K562 (cell line): Measurements from ENCODE around the gene ZDHHC14. TPM values are rescaled to one million over a fixed set of nuclear protein-coding genes. Genes with fewer than 3 reads are reported as not detected.

Experiments used
- ATAC-seq: fragments of 200-7000 bp; cut with Tn5 transposase; 3 replicates; pipeline ENCODE4 v1.9.1; 2020; ENCODE audit warnings: moderate library complexity
- BruUV-seq: library from RNA; stranded (reverse); fragments of 400-500 nt; replicated peaks from 2 replicates; lab custom pipeline; 2021; lab: Mats Ljungman, UMichigan
- CTCF ChIA-PET: fragments of 300-600 bp; formaldehyde crosslinking; extraction: SDS; loops from one replicate; lab custom pipeline; 2021; ENCODE audit warnings: low intra/inter-chr PET ratio; lab: Yijun Ruan, JAX
- POLR2A ChIA-PET: fragments of 300-600, 350-650 bp; sonication (Branson Sonifier 250); formaldehyde crosslinking; extraction: SDS; loops from one replicate; lab custom pipeline; 2021; ENCODE audit warnings: antibody characterized with exemption, inconsistent platforms; lab: Yijun Ruan, JAX
- DNase-seq, 4 experiments: peaks; one replicate each; pipeline versions ENCODE4 v3.0.0 to v3.0.0-alpha.2; 2011 to 2018; ENCODE audit warnings: low spot score in 3 of 4, mixed read lengths in 3 of 4; ENCODE audit errors: extremely low read depth in 1 of 4
- FAIRE-seq: peaks from 2 replicates; lab custom pipeline; 2011; peaks lifted over from hg19 to GRCh38; lab: Jason Lieb, UNC
- H2AFZ ChIP-seq: 2 replicates; pipeline ENCODE4 v1.6.0; 2011; ENCODE audit warnings: low read depth, low read length, control low read depth, inconsistent platforms
- H3K27ac ChIP-seq: fragments of 200-600 bp; 3 replicates; pipeline ENCODE4 v1.8.0; 2011; ENCODE audit warnings: low read depth, mild to moderate bottlenecking, control low read depth, inconsistent platforms, low read length, moderate library complexity, mixed read lengths; ENCODE audit errors: extremely low read depth
- H3K27me3 ChIP-seq, 2 experiments: fragments of 300-600 bp in 1 of 2; 2 replicates in 1 of 2; 3 replicates in 1 of 2; pipeline versions ENCODE4 v1.6.0 to v1.8.0; 2011; ENCODE audit warnings: inconsistent platforms in 2 of 2, low read length in 2 of 2, mild to moderate bottlenecking in 1 of 2, mixed read lengths in 1 of 2, moderate library complexity in 1 of 2; ENCODE audit not compliant: control insufficient read depth in 2 of 2, insufficient read depth in 2 of 2
- H3K36me3 ChIP-seq: fragments of 300-600 bp; 3 replicates; pipeline ENCODE4 v1.8.0; 2011; ENCODE audit warnings: mild to moderate bottlenecking, low read length, inconsistent platforms; ENCODE audit not compliant: control insufficient read depth, insufficient read depth
- H3K4me1 ChIP-seq, 2 experiments: fragments of 200-600 bp in 1 of 2; replicated peaks in 1 of 2; 2 replicates in 1 of 2; 3 replicates in 1 of 2; pipeline versions ENCODE4 v1.5.1 to v1.8.0; 2011; ENCODE audit warnings: inconsistent platforms in 2 of 2, low read length in 2 of 2, mild to moderate bottlenecking in 1 of 2, mixed read lengths in 1 of 2, moderate library complexity in 1 of 2; ENCODE audit not compliant: control insufficient read depth in 2 of 2, insufficient read depth in 2 of 2
- H3K4me2 ChIP-seq: 2 replicates; pipeline ENCODE4 v1.6.1; 2011; ENCODE audit warnings: low read length, control low read depth, inconsistent platforms, mixed read lengths; ENCODE audit not compliant: insufficient read depth
- H3K4me3 ChIP-seq: fragments of 200-600 bp; sonication (generic), shearing (Covaris generic); 2 replicates; pipeline ENCODE4 v1.5.1; 2016; ENCODE audit warnings: control low read depth, inconsistent platforms
- H3K79me2 ChIP-seq: fragments of 200-600 bp; 3 replicates; pipeline ENCODE4 v1.8.0; 2011; ENCODE audit warnings: low read length, inconsistent platforms; ENCODE audit not compliant: control insufficient read depth, insufficient read depth
- H3K9ac ChIP-seq, 2 experiments: 2 replicates each; pipeline versions ENCODE4 v1.6.0 to v1.6.1; 2011; ENCODE audit warnings: low read depth in 2 of 2, low read length in 2 of 2, control low read depth in 1 of 2, inconsistent platforms in 1 of 2, mild to moderate bottlenecking in 1 of 2, mixed read lengths in 1 of 2; ENCODE audit not compliant: insufficient read depth in 1 of 2
- H3K9me1 ChIP-seq: one replicate; pipeline ENCODE4 v1.6.0; 2011; ENCODE audit warnings: inconsistent platforms, mild to moderate bottlenecking, low read length, moderate library complexity; ENCODE audit not compliant: control insufficient read depth, insufficient read depth
- H3K9me3 ChIP-seq: replicated peaks from 2 replicates; pipeline ENCODE4 v1.5.1; 2011; ENCODE audit warnings: low read depth, low read length, inconsistent platforms; ENCODE audit not compliant: control insufficient read depth, insufficient read depth
- H4K20me1 ChIP-seq: replicated peaks from 2 replicates; pipeline ENCODE4 v1.6.1; 2011; ENCODE audit warnings: low read length, inconsistent platforms, mixed read lengths; ENCODE audit not compliant: control insufficient read depth, insufficient read depth
- FOXA3 ChIP-seq, 2 experiments: fragments of 450-650 bp in 1 of 2; sonication (generic) in 1 of 2; formaldehyde crosslinking; IDR thresholded peaks in 1 of 2; conservative IDR thresholded peaks in 1 of 2; 2 replicates each; pipeline versions ENCODE4 v1.4.0 to v1.8.0; 2020 to 2022; ENCODE audit warnings: mild to moderate bottlenecking in 2 of 2, missing genetic modification reagents in 1 of 2
- FOXP4 ChIP-seq: sonication (generic); formaldehyde crosslinking; IDR thresholded peaks from 2 replicates; pipeline ENCODE4 v1.8.0; 2022; ENCODE audit warnings: mild to moderate bottlenecking, missing genetic modification reagents, borderline replicate concordance
- GTF2B ChIP-seq: IDR thresholded peaks from 2 replicates; pipeline ENCODE4 v1.6.1; 2011; ENCODE audit not compliant: insufficient read length; ENCODE audit errors: extremely low read depth
- GTF2F1 ChIP-seq: IDR thresholded peaks from 2 replicates; pipeline ENCODE4 v1.6.1; 2011; ENCODE audit warnings: low read depth, low read length, improper control_type of control experiment
- MEF2D ChIP-seq: conservative IDR thresholded peaks from 2 replicates; pipeline ENCODE4 v1.6.1; 2016; ENCODE audit warnings: low read depth, missing genetic modification characterization, missing compliant biosample characterization
- PHB ChIP-seq: fragments of 250-450 bp; sonication (Bioruptor Pico); IDR thresholded peaks from 2 replicates; pipeline ENCODE4 v1.5.0; 2021
- PRMT5 ChIP-seq: sonication (generic); formaldehyde crosslinking; IDR thresholded peaks from 2 replicates; pipeline ENCODE4 v1.5.0; 2020; ENCODE audit warnings: missing genetic modification reagents
- SAFB ChIP-seq: fragments of 200-400 bp; formaldehyde crosslinking; IDR thresholded peaks from 2 replicates; pipeline ENCODE4 v1.6.1; 2017; ENCODE audit warnings: low read depth, low read length, borderline replicate concordance
- SAP30 ChIP-seq: fragments of 200-600 bp; sonication (generic); IDR thresholded peaks from 2 replicates; pipeline ENCODE4 v1.6.1; 2012; ENCODE audit warnings: borderline replicate concordance, low read depth, mild to moderate bottlenecking, moderate library complexity, low read length, control low read depth, inconsistent platforms; ENCODE audit not compliant: insufficient read depth, poor library complexity, severe bottlenecking
- SMAD3 ChIP-seq: fragments of 450-650 bp; formaldehyde crosslinking; conservative IDR thresholded peaks from 2 replicates; pipeline ENCODE4 v1.4.0; 2020; ENCODE audit warnings: mild to moderate bottlenecking
- SP2 ChIP-seq: IDR thresholded peaks from 2 replicates; pipeline ENCODE4 v1.6.1; 2011; ENCODE audit warnings: mild to moderate bottlenecking, low read depth, low read length, moderate library complexity; ENCODE audit not compliant: poor library complexity, severe bottlenecking; ENCODE audit errors: extremely low read depth
- TGIF2 ChIP-seq: sonication (generic); formaldehyde crosslinking; IDR thresholded peaks from 2 replicates; pipeline ENCODE4 v1.8.1; 2022; ENCODE audit warnings: mild to moderate bottlenecking, missing genetic modification reagents, moderate library complexity
- THAP7 ChIP-seq: fragments of 250-450 bp; sonication (Bioruptor Pico); IDR thresholded peaks from 2 replicates; pipeline ENCODE4 v1.5.0; 2021
- THRA ChIP-seq: fragments of 450-650 bp; IDR thresholded peaks from 2 replicates; pipeline ENCODE4 v1.6.1; 2017; ENCODE audit warnings: mild to moderate bottlenecking, moderate library complexity
- TRIM24 ChIP-seq, 2 experiments: fragments of 450-650 bp; IDR thresholded peaks; 2 replicates each; pipeline ENCODE4 v1.6.1; 2016
- ZBED1 ChIP-seq: IDR thresholded peaks from 2 replicates; pipeline ENCODE4 v1.6.1; 2014
- ZNF239 ChIP-seq: fragments of 250-450 bp; sonication (Bioruptor Pico); IDR thresholded peaks from 2 replicates; pipeline ENCODE4 v1.4.0; 2020; ENCODE audit warnings: mild to moderate bottlenecking
- WGBS: fragments of 100-300 bp; shearing (Covaris generic); methylation state at CpG from one replicate; pipeline ENCODE4 v1.1.6; 2016; ENCODE audit warnings: low coverage, mixed read lengths; ENCODE audit not compliant: insufficient coverage; ENCODE audit errors: missing lambda C conversion rate; 5-methylcytosine and 5-hydroxymethylcytosine counted together
- in situ Hi-C: fragments of 300-500 bp; cut with MboI; formaldehyde crosslinking; loops from 4 replicates; pipeline ENCODE4 v1.15.0; 2018; ENCODE audit warnings: inconsistent platforms, mixed read lengths
- intact Hi-C: fragments of 100-400 bp; cut with micrococcal nuclease; formaldehyde crosslinking; loops from 2 replicates; pipeline ENCODE4 v1.14.2; 2022
- polyA plus RNA-seq, 8 experiments: library from polyadenylated mRNA; depleted of rRNA in 4 of 8; stranded (reverse) in 5 of 8; unstranded in 3 of 8; fragments of >200 nt; fragmentation: Nextera tagmentation in 2 of 8; fragmentation: Illumina TruSeq in 1 of 8; extraction: Ambion mirVana in 2 of 8; extraction: Trizol in 1 of 8; gene quantifications; 2 replicates each; pipeline versions ENCODE4 v1.2.1 to v1.2.3, GENCODE V29; 2011 to 2014; ENCODE audit warnings: inconsistent platforms in 1 of 8, missing spikeins in 1 of 8
- total RNA-seq, 7 experiments: library from RNA; depleted of rRNA in 6 of 7; stranded (reverse); fragments of >200 nt in 6 of 7; fragmentation: Illumina TruSeq in 2 of 7; extraction: Trizol in 2 of 7; gene quantifications; 2 replicates each; pipeline versions ENCODE4 v1.2.1 to v1.2.3, GENCODE V29; 2011 to 2021; ENCODE audit warnings: low replicate concordance in 1 of 7

ZDHHC14 gene
- total and polyA plus RNA-seq, 9 of the 15 experiments (the other 6 are each of a cell fraction or from before 2014, with no cell fraction given), result 0.92 to 23.1 (median 13.8) TPM

GRCh38 chr6:157606516-157606915, 225.5 kb downstream of the ZDHHC14 start:
- H3K4me1 ChIP-seq, result no peaks in the 10 kb centered on the region
- FAIRE-seq, result no peak
- H3K27ac ChIP-seq, result no peak overlapping the region
- no peaks in the 10 kb centered on the region for H3K9me3 ChIP-seq
- ChIA-PET CTCF (no interaction called here), POLR2A (interaction anchor here (1.1 kb wide), 1 partner anchor 14 kb away, joined by 4 read pairs; no protein-coding TSS in a partner anchor)
- no peak for ATAC-seq
- TF ChIP-seq GTF2F1 (no peak), ZBED1 (no peak), PHB (no peak), SAFB (no peak), SAP30 (no peak), TRIM24 (IDR thresholded peaks at IDR 0.05) (no peak), THRA (no peak), FOXA3 (CRISPR knock-in tag; conservative IDR thresholded peaks at IDR 0.05 in 1 of 2, IDR thresholded peaks at IDR 0.05 in 1 of 2) (no peak), PRMT5 (CRISPR knock-in tag) (no peak), TGIF2 (no peak), FOXP4 (no peak), SMAD3 (CRISPR knock-in tag) (no peak), THAP7 (CRISPR knock-in tag) (no peak), ZNF239 (no peak), MEF2D (tag) (no peak), SP2 (no peak), GTF2B (no peak)
- H3K9me1 ChIP-seq, result no peaks in the 10 kb centered on the region
- H3K27me3 ChIP-seq, result no peaks in the 10 kb centered on the region
- BruUV-seq, result no TSS peak
- DNase-seq, result no peak
- intact Hi-C loops (no loop called here), in situ Hi-C loops (no loop called here)
- H3K4me3 ChIP-seq, result no peak overlapping the region
- H2AFZ ChIP-seq, result no peak overlapping the region
- WGBS, result 79% methylated on average over 9 of the region's 9 CpGs
- H3K9ac ChIP-seq, result no peak overlapping the region
- no peaks in the 10 kb centered on the region for H3K79me2 ChIP-seq
- no peaks in the 10 kb centered on the region; the same call in 2 of the 3 replicates for H3K36me3 ChIP-seq
- H3K4me2 ChIP-seq, result no peak overlapping the region
- H4K20me1 ChIP-seq, result no peaks in the 10 kb centered on the region
